ENCODE measurements around the gene ENDOD1. TPM values are rescaled to one million over a fixed set of nuclear protein-coding genes. Genes with fewer than 3 reads are reported as not detected.

The ENDOD1 gene
- polyA plus RNA-seq, 3 donors = 1.3 to 3.4 (median 3.2) TPM

DNA sequence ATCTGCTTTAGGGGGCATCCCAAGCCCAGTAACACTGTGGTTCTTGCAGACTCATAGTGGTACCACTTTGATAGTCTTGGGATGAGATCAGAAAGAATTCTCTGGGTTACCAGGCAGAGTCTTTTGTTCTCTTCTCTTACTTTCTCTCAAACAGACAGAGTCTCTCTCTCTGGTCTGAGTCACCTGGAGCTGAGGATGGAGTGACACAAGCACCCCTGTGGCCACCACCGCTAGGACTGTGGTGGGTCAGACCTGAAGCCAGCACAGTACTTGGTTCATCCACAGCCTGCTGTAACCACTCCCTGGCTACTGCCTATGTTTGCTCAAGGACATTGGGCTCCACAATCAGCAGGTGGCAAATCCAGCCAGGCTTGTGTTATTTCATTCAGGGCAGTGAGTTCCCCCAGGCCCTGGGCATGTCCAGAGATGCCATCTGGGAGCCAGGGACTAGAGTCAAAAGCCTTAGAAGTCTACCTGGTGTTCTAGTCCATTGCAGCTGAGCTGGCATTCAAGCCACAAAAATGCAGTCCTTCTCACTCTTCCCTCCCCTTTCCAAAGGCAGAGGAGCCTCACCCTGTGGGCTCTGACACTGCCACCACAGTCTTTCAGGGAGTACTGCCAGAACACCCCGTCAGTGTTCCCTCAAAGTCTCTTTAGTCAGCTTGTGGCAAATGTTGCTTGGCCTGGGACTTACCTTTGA is 29.9 kb downstream of the ENDOD1 start:
- TF ChIP-seq, protein P1, sequence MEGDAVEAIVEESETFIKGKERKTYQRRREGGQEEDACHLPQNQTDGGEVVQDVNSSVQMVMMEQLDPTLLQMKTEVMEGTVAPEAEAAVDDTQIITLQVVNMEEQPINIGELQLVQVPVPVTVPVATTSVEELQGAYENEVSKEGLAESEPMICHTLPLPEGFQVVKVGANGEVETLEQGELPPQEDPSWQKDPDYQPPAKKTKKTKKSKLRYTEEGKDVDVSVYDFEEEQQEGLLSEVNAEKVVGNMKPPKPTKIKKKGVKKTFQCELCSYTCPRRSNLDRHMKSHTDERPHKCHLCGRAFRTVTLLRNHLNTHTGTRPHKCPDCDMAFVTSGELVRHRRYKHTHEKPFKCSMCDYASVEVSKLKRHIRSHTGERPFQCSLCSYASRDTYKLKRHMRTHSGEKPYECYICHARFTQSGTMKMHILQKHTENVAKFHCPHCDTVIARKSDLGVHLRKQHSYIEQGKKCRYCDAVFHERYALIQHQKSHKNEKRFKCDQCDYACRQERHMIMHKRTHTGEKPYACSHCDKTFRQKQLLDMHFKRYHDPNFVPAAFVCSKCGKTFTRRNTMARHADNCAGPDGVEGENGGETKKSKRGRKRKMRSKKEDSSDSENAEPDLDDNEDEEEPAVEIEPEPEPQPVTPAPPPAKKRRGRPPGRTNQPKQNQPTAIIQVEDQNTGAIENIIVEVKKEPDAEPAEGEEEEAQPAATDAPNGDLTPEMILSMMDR (IDR thresholded peaks at IDR 0.05) = no peak
- Histone ChIP-seq H3K27me3 (ENCODE audit: control insufficient read depth in 2 of 2, insufficient read depth in 2 of 2, low read length in 2 of 2) (no peaks in the 10 kb centered on the region), H3K9ac (ENCODE audit: insufficient read depth, low read length, poor library complexity, severe bottlenecking) (no peak overlapping the region), H3K4me1 (ENCODE audit: control insufficient read depth in 1 of 2, insufficient read depth in 2 of 2, low read length in 2 of 2) (no peaks in the 10 kb centered on the region), H3K4me2 (replicated peaks; ENCODE audit: extremely low read depth, low read length, poor library complexity, severe bottlenecking) (no peak overlapping the region), H3K4me3 (replicated peaks in 1 of 3; ENCODE audit: low read depth in 2 of 3, low read length in 3 of 3) (no peak overlapping the region), H3K36me3 (replicated peaks in 1 of 2; ENCODE audit: control insufficient read depth in 1 of 2, insufficient read depth in 2 of 2, low read length in 2 of 2) (no peaks in the 10 kb centered on the region), H3K79me2 (ENCODE audit: insufficient read depth, low read length) (no peaks in the 10 kb centered on the region), H3K27ac (ENCODE audit: low read depth in 1 of 2, low read length in 2 of 2) (no peak overlapping the region), H2AFZ (ENCODE audit: insufficient read depth, low read depth, low read length, poor library complexity, severe bottlenecking) (no peak overlapping the region), H4K20me1 (ENCODE audit: insufficient read depth, low read length) (no peaks in the 10 kb centered on the region), H3K9me3 (replicated peaks in 1 of 2; ENCODE audit: control insufficient read depth in 1 of 2, insufficient read depth in 1 of 2, low read length in 2 of 2) (no peaks in the 10 kb centered on the region)
- Mint-ChIP-seq H3K36me3 (no peaks in the 10 kb centered on the region), H3K4me3 (no peak overlapping the region), H3K4me1 (no peaks in the 10 kb centered on the region), H3K27me3 (ENCODE audit: low read depth in 3 of 3) (peaks cover 0 to 1% (median 0%) of the 10 kb centered on the region in 3 donors), H3K9me3 (peaks cover 0 to 3% (median 2%) of the 10 kb centered on the region in 7 donors), H3K27ac (no peak overlapping the region)
- no peak for DNase-seq
- intact Hi-C loops (cut with micrococcal nuclease) = no loop called here
- 85% methylated on average over 2 of the region's 2 CpGs for WGBS (ENCODE audit: insufficient coverage)

DNA sequence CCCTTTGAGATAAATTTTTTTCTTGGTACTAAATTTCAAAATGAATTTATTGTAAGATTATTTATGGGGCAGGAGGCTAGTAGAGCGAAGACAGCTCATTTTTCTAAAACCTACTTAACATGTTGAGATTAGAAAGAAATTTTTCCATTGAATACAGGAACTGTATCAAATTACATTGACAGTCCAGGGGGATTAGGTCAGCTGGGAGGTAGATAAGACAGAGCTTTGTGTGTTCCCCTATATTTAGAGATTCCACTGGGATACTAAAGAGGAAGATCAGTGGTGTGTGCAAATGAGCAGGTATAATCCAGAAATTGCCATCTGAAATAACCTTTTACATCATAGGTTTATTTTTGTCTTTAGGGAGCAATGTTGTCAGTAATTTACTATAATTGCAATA is 32.1 kb downstream of the ENDOD1 start:
- H3K9me3 Mint-ChIP-seq = peaks cover 0 to 3% (median 2%) of the 10 kb centered on the region in 7 donors
- intact Hi-C loops (cut with micrococcal nuclease) = no loop called here
- Histone ChIP-seq H3K9me3 (replicated peaks in 1 of 2; ENCODE audit: control insufficient read depth in 1 of 2, insufficient read depth in 1 of 2, low read length in 2 of 2) (no peaks in the 10 kb centered on the region), H3K4me2 (replicated peaks; ENCODE audit: extremely low read depth, low read length, poor library complexity, severe bottlenecking) (no peak overlapping the region), H4K20me1 (ENCODE audit: insufficient read depth, low read length) (no peaks in the 10 kb centered on the region), H2AFZ (ENCODE audit: insufficient read depth, low read depth, low read length, poor library complexity, severe bottlenecking) (no peak overlapping the region), H3K4me1 (ENCODE audit: control insufficient read depth in 1 of 2, insufficient read depth in 2 of 2, low read length in 2 of 2) (no peaks in the 10 kb centered on the region), H3K27ac (ENCODE audit: low read depth in 1 of 2, low read length in 2 of 2) (no peak overlapping the region), H3K9ac (ENCODE audit: insufficient read depth, low read length, poor library complexity, severe bottlenecking) (no peak overlapping the region), H3K27me3 (ENCODE audit: control insufficient read depth in 2 of 2, insufficient read depth in 2 of 2, low read length in 2 of 2) (no peaks in the 10 kb centered on the region), H3K4me3 (replicated peaks in 1 of 3; ENCODE audit: low read depth in 2 of 3, low read length in 3 of 3) (no peak overlapping the region), H3K36me3 (replicated peaks in 1 of 2; ENCODE audit: control insufficient read depth in 1 of 2, insufficient read depth in 2 of 2, low read length in 2 of 2) (no peaks in the 10 kb centered on the region), H3K79me2 (ENCODE audit: insufficient read depth, low read length) (no peaks in the 10 kb centered on the region)
- TF ChIP-seq, protein P1 (IDR thresholded peaks at IDR 0.05) = no peak
- no CpG with 5 or more reads among the region's 1 CpG for WGBS (ENCODE audit: insufficient coverage)
- no peak overlapping the region for H3K4me3 Mint-ChIP-seq
- DNase-seq = no peak
- peaks cover 2% of the 10 kb centered on the region for H3K4me1 Mint-ChIP-seq
- H3K27me3 Mint-ChIP-seq (ENCODE audit: low read depth in 3 of 3) = peaks cover 0 to 1% (median 1%) of the 10 kb centered on the region in 3 donors
- no peaks in the 10 kb centered on the region for H3K36me3 Mint-ChIP-seq
- H3K27ac Mint-ChIP-seq = no peak overlapping the region

Data from CD14-positive monocyte (primary cell).